Peyer's patch (tissue), 4 donors: ENCODE measurements around the gene GH2.
A peak's percentile ranks its signal among the peaks of the same experiment; 100 is the strongest.

Source experiments
- CTCF ChIP-seq, 6 experiments: fragments of 450-650 bp in 4 of 6; fragments of 200-600 bp in 2 of 6; sonication (generic) in 1 of 6; IDR thresholded peaks; one replicate each; pipeline ENCODE4 v1.5.1; 2017 to 2019; ENCODE audit warnings: antibody characterized with exemption in 6 of 6, mild to moderate bottlenecking in 3 of 6, moderate library complexity in 1 of 6
- POLR2A ChIP-seq, 2 donors: fragments of 450-650 bp; IDR thresholded peaks; one replicate each; pipeline ENCODE4 v1.5.1; 2017; ENCODE audit warnings: antibody characterized with exemption in 2 of 2, mild to moderate bottlenecking in 2 of 2, moderate library complexity in 2 of 2

DNA sequence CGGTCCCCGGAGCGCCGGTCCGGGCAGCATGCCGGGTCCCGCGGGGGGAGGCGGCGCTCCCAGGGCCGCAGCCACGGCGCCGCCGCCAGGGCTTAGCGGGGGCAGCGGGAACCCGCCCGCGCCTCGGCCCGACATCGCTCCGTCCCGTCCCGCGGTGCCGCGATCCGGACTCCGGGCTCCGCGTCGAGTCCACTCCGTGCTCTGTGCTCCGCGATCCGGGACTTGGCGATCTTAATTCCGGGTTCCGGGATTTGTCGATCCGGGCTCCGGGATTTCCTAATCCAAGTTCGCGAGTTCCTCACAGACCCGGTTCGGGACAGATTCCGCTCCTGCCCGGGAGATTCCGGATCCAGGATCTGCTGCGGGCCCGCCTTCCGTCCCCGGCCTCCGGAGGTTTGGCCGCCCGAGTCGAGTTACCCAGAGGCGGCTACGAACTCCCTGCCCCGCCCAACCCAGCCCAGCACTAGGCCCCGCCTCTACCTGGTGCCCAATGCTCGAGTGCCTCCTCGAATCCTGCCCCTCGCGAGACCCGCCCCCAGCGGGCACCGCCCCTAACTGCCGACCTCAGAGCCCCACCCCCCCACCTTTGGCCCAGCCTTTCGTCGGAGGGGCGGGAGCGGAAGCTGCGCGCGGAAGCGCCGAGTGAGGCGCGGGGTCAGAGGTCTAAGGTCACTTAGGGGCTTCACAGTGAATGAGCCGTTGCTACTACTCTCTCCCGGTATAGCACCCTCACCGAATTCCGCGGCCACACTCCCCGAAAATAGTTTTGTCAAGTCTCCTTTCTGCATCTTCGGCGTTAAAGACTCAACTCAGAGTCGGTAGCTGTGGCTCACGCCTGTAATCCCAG is 39.0 kb downstream of the GH2 start, which contains the start of gene SMARCD2:
- TF ChIP-seq CTCF (IDR thresholded peaks at IDR 0.05) (peak in 3 of 6 experiments; percentile 20 to 47 (median 25)), POLR2A (IDR thresholded peaks at IDR 0.05) (peak; percentile 28 to 90)
